ENCODE measurements around the gene PRKN. TPM values are rescaled to one million over a fixed set of nuclear protein-coding genes. Genes with fewer than 3 reads are reported as not detected.

Gene PRKN
- total RNA-seq, 1 experiment from 2014 or later = 2.0 TPM

DNA sequence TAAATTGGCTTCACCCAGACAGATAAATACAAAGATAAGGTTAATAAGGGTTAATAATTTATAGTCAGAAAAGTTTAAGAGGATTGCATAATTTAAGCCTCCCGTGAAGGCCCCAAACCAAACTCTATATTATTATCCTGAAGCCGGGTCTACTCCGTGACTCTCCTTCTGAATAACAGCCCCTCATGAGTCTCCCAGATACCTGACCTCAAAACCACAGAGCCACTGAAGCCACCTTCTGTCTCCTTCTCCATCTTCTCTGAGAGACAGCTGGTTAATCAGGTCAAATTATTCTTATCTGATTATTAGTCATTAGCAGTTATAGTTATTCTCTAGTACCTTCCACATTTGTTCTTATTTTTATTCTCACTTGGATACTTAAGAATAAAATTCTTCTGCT lies 884.5 kb downstream of the PRKN start:
- Histone ChIP-seq H2BK20ac (ENCODE audit: low read depth, low read length, poor library complexity, severe bottlenecking) (no peak overlapping the region), H2BK5ac (ENCODE audit: insufficient read length, low read length) (no peak overlapping the region), H3K4me1 (ENCODE audit: insufficient read depth, low read length) (0 out of 2 replicates have a peak, but pooled peaks cover 3% of the 10 kb centered on the region), H2BK12ac (ENCODE audit: insufficient read length, low read depth, low read length) (no peak overlapping the region), H3K56ac (ENCODE audit: insufficient read length, low read depth, low read length) (no peak overlapping the region), H3K27me3 (ENCODE audit: insufficient read depth, low read length) (no peaks in the 10 kb centered on the region), H3K4ac (ENCODE audit: low read depth, low read length) (no peak overlapping the region), H2BK15ac (ENCODE audit: low read depth, low read length) (no peak overlapping the region), H3K23me2 (ENCODE audit: insufficient read length, low read depth, low read length, poor library complexity, severe bottlenecking) (no peaks in the 10 kb centered on the region), H3K79me2 (ENCODE audit: insufficient read depth, low read length) (no peaks in the 10 kb centered on the region), H2AFZ (ENCODE audit: low read length) (no peak overlapping the region), H3K14ac (ENCODE audit: insufficient read depth, low read length) (no peak overlapping the region), H3K4me2 (ENCODE audit: insufficient read depth, insufficient read length, low read length) (no peak overlapping the region), H3K18ac (ENCODE audit: insufficient read length, low read depth, low read length) (no peak overlapping the region), H3T11ph (ENCODE audit: low read length) (no peak overlapping the region), H3K9me3 (ENCODE audit: control insufficient read depth, low read depth, low read length) (no peaks in the 10 kb centered on the region), H2BK120ac (ENCODE audit: low read depth, low read length, poor library complexity, severe bottlenecking) (no peak overlapping the region), H2AK5ac (ENCODE audit: insufficient read length, low read length) (no peak overlapping the region), H3K23ac (ENCODE audit: insufficient read length, low read depth, low read length) (no peak overlapping the region), H3K27ac (ENCODE audit: insufficient read length, low read depth, low read length) (no peak overlapping the region), H3K79me1 (ENCODE audit: insufficient read depth, low read depth, low read length, poor library complexity, severe bottlenecking) (no peaks in the 10 kb centered on the region), H3K9ac (ENCODE audit: extremely low read depth, insufficient read length, low read length) (no peak overlapping the region), H4K20me1 (ENCODE audit: control insufficient read depth, insufficient read depth, insufficient read length) (no peaks in the 10 kb centered on the region), H4K8ac (replicated peaks; ENCODE audit: insufficient read length, low read depth, low read length) (no peak overlapping the region), H4K5ac (ENCODE audit: insufficient read length, low read depth, low read length) (no peak overlapping the region), H4K91ac (ENCODE audit: insufficient read length, low read depth, low read length) (no peak overlapping the region)
- no peak for DNase-seq
- no peaks in the 10 kb centered on the region for H3K27me3 Mint-ChIP-seq (ENCODE audit: low read depth)
- no peak overlapping the region for H3K4me3 Mint-ChIP-seq
- H3K9me3 Mint-ChIP-seq = no peaks in the 10 kb centered on the region
- TF ChIP-seq, protein P1, sequence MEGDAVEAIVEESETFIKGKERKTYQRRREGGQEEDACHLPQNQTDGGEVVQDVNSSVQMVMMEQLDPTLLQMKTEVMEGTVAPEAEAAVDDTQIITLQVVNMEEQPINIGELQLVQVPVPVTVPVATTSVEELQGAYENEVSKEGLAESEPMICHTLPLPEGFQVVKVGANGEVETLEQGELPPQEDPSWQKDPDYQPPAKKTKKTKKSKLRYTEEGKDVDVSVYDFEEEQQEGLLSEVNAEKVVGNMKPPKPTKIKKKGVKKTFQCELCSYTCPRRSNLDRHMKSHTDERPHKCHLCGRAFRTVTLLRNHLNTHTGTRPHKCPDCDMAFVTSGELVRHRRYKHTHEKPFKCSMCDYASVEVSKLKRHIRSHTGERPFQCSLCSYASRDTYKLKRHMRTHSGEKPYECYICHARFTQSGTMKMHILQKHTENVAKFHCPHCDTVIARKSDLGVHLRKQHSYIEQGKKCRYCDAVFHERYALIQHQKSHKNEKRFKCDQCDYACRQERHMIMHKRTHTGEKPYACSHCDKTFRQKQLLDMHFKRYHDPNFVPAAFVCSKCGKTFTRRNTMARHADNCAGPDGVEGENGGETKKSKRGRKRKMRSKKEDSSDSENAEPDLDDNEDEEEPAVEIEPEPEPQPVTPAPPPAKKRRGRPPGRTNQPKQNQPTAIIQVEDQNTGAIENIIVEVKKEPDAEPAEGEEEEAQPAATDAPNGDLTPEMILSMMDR (conservative IDR thresholded peaks at IDR 0.05) = no peak
- no peak overlapping the region for H3K27ac Mint-ChIP-seq
- no CpG with 5 or more reads among the region's 3 CpGs for WGBS (ENCODE audit: extremely low coverage, insufficient read length, low lambda C conversion rate)
- H3K36me3 Mint-ChIP-seq (ENCODE audit: insufficient read depth in 1 of 3, low read depth in 3 of 3) = no peaks in the 10 kb centered on the region
- peaks cover 13 to 15% of the 10 kb centered on the region in 2 experiments for H3K4me1 Mint-ChIP-seq
